ENCODE data around the gene MERTK.

Gene MERTK

GRCh38 chr2:111977240-111977639, 78.8 kb downstream of the MERTK start:
- TF ChIP-seq TAF1 (IDR thresholded peaks at IDR 0.05; ENCODE audit: borderline replicate concordance, insufficient read depth, low read length) (no peak), POLR2AphosphoS5 (IDR thresholded peaks at IDR 0.05; ENCODE audit: low read depth, low read length) (no peak), FOXP2 (optimal IDR thresholded peaks at IDR 0.05; ENCODE audit: borderline replicate concordance, extremely low read depth, extremely low read length, insufficient read depth) (no peak), REST (IDR thresholded peaks at IDR 0.05; ENCODE audit: insufficient read depth in 1 of 2, low read depth in 2 of 2, low read length in 2 of 2) (no peak), SIN3A (IDR thresholded peaks at IDR 0.05; ENCODE audit: borderline replicate concordance, insufficient read depth, low read length) (no peak)

GRCh38 chr2:111978452-111979170, 80.2 kb downstream of the MERTK start:
- TF ChIP-seq SIN3A (IDR thresholded peaks at IDR 0.05; ENCODE audit: borderline replicate concordance, insufficient read depth, low read length) = no peak
- no peak for TF ChIP-seq FOXP2 (optimal IDR thresholded peaks at IDR 0.05; ENCODE audit: borderline replicate concordance, extremely low read depth, extremely low read length, insufficient read depth)
- no peak for TF ChIP-seq REST (IDR thresholded peaks at IDR 0.05; ENCODE audit: insufficient read depth in 1 of 2, low read depth in 2 of 2, low read length in 2 of 2)
- no peak for TF ChIP-seq TAF1 (IDR thresholded peaks at IDR 0.05; ENCODE audit: borderline replicate concordance, insufficient read depth, low read length)
- TF ChIP-seq POLR2AphosphoS5 (IDR thresholded peaks at IDR 0.05; ENCODE audit: low read depth, low read length) = no peak

DNA sequence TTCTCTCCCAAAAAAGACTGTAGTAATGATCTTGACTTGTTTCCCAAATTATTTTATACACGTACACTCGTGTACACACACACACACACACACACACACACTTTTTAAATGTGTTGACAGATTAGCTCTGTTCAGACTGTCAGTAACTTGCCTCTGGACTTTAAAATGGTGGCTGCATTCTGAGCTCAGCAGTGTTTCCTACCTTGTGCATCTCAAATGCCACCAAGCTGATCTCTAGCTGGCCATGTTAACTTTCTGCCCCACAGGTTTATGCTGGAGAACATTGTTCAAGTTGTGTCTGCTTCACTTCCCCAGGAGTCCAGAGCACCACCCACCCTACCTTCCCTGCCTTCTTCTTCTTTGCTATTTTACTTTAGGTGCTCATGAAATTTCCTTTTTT, 83.3 kb downstream of the MERTK start:
- no peak for TF ChIP-seq FOXP2 (optimal IDR thresholded peaks at IDR 0.05; ENCODE audit: borderline replicate concordance, extremely low read depth, extremely low read length, insufficient read depth)
- no peak for TF ChIP-seq REST (IDR thresholded peaks at IDR 0.05; ENCODE audit: insufficient read depth in 1 of 2, low read depth in 2 of 2, low read length in 2 of 2)
- TF ChIP-seq SIN3A (IDR thresholded peaks at IDR 0.05; ENCODE audit: borderline replicate concordance, insufficient read depth, low read length) = no peak
- TF ChIP-seq TAF1 (IDR thresholded peaks at IDR 0.05; ENCODE audit: borderline replicate concordance, insufficient read depth, low read length) = no peak
- TF ChIP-seq POLR2AphosphoS5 (IDR thresholded peaks at IDR 0.05; ENCODE audit: low read depth, low read length) = no peak

DNA sequence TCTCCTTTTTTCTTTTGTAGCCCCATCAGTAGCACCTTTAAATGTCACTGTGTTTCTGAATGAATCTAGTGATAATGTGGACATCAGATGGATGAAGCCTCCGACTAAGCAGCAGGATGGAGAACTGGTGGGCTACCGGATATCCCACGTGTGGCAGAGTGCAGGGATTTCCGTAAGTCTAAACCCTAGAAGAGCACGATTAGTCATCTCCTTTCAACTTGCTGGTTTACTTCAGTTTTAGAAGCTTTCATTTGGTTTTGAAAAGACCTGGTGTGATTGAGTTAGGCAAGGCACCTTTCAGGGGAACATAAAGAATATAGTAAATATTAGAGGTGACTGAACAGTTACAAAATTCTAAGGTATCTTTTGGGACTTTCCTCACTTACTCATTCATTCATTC, 84.4 kb downstream of the MERTK start:
- TF ChIP-seq POLR2AphosphoS5 (IDR thresholded peaks at IDR 0.05; ENCODE audit: low read depth, low read length) = no peak

DNA sequence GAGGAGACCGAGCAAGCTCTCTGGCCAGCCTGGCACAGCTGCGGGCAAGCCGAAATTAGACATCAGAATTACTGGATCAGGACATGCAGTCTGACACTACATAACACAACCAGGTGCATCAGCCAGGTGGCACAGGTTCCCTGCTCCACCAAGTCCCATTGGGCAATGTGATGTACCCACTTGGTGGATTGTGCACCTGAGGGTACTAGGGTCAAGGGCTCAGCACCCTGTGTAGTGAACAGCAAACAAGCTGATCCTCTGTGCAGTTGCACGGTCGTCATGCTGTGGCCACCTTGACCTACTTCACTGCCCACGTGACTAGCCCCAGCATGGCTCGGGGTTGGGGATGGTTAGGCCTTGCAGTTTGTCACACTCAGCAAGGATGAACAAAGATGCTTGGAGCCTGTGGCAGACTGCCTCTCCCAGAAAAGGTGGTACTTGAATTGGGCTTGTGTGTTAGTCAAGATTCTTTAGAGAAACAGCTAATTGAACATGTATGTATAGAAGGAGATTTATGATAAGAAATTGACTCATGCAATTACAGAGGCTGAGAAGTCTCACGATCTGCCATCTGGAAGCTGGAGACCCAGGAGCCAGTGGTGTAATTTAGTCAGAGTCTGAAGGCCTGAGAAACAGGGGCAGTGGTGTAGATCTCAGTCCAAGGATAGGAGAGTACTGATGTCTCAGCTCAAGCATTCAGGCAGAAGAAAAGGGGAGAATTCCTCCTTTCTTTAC, 85.2 kb downstream of the MERTK start:
- no peak for TF ChIP-seq SIN3A (IDR thresholded peaks at IDR 0.05; ENCODE audit: borderline replicate concordance, insufficient read depth, low read length)
- no peak for TF ChIP-seq POLR2AphosphoS5 (IDR thresholded peaks at IDR 0.05; ENCODE audit: low read depth, low read length)
- no peak for TF ChIP-seq TAF1 (IDR thresholded peaks at IDR 0.05; ENCODE audit: borderline replicate concordance, insufficient read depth, low read length)
- TF ChIP-seq FOXP2 (optimal IDR thresholded peaks at IDR 0.05; ENCODE audit: borderline replicate concordance, extremely low read depth, extremely low read length, insufficient read depth) = no peak
- no peak for TF ChIP-seq REST (IDR thresholded peaks at IDR 0.05; ENCODE audit: insufficient read depth in 1 of 2, low read depth in 2 of 2, low read length in 2 of 2)

Data from PFSK-1 (cell line).